Stimulated activated CD4-positive, alpha-beta T cell treated with anti-CD3 and anti-CD28 coated beads, Interleukin-15, amount 100 ng/mL, for 1 hour (primary cell): ENCODE results near the gene COPB2.

Experiments used
- DNase-seq, 2 donors: peaks; one replicate each; pipeline ENCODE4 v3.0.0-alpha.2; 2020; ENCODE audit warnings: low read depth in 1 of 2, low spot score in 1 of 2

The COPB2 gene

DNA sequence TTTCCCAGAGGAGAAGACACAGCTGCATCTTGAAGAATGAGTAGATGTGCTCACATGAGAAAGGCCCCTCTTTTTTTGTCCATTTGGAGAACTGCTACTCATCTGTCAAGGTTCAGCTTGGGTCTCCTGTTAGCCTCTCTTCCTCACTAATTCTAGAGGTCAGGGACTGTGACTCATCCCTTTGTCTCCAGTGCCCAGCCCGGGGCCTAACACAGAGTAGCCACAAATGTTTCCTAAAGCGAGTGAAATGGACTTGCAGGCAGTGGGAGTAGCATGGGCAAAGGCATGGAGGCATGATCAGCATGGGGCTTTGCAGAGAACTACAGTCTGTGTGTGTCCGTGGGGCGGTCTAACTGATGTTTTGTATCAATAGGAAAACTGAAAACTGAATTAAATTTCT lies 79.6 kb downstream of the COPB2 start:
- DNase-seq, result no peak

DNA sequence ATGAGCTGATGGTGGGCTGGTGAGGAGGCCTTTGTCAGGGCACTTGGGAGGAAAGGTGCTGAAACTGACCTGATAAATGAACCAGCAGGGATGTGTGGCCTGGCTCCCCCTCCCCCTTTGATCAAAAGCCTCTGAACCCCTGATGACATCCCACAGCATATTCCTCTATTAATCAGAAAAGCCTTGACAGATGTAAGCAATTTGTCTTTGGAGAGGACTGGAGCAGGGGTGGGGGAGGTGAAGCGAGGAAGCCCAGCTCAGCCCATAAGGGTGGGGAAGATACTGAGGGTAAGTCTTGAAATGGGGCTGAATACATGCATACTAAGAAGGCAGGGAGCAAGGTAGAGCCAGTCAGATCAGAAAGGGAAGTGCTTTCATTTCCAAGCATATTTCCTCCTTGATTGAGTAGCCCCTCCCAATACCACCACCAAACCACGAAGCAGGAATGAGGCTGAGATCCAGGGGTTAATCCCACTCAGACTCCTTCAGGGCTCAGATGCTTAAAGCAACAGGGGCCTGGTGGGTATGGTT lies 80.3 kb downstream of the COPB2 start:
- no peak for DNase-seq

DNA sequence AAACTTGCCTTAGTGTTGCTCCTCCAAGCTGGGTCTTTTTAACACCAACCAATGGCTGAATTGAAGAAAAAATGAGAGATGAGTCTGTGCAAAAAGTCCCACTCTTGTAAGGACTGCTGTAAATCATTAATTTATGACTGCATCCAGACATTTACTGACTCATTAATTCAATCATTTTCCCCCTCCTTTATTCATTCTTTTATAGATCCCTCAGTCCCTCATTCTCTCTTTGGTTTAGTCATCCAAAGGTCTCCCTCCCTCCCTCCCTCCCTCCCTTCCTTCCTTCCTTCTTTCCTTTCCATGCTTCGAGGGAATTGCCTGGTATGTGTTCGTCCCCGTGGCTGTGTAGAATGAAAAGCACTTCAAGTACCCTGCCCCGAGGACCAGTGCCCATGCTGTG lies 80.9 kb downstream of the COPB2 start:
- DNase-seq, result no peak

DNA sequence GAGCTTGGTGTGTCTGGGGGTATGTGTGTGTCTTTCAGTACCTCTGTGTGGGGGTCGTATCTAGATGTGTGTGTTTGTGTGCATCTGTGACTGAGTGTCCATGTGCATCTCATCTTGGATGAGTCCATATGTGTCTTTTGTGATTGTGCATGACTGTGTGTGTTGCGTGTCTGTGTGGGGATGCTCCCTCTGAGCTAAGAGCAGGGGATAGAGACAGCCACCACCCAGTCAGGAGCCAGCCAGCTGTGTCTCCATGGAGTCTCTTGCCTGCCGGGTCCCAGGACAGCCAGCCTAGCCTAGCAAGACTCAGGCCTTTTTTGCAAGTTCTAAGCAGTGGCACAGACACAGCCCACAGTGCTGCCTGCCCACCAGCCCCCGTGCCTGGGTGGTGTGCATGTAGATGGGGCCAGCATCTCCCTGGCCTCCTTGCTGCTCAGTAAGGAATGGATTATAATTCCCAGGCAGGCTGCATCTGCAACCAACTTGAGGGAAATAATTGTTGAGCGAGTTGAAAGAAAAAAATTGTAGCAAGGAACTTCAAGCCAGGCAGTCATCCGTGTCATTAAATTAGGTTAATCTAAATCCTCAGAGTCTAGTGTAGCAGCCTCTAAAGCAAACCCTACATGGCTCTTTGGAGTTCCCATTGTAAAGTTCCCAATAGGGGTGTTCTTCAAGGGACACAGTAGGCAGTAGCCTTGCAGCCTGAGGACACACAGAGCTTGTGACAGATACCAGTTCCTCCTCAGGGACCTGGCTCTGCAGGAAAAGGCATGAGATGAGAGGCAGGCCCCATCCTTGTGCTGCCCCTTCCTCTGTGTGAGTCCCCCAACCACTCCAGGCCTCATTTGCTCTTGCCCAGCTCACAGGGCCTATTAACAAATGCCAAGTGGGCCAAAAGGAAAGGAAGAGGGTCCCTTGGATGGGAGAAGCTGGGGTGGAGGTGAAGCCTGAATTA lies 81.6 kb downstream of the COPB2 start:
- no peak for DNase-seq
